SK-N-SH treated with all-trans-retinoic acid at 6 μM for 48 hours (cell line): ENCODE data around the gene YWHAE.
"Not testable (repeated sequence)": the region's sequence is repeated elsewhere in the genome, so short reads cannot be mapped to it uniquely, and the experiment has no call there.

Experiments used
- ATAC-seq: fragments of 200-7000 bp; cut with Tn5 transposase; 3 replicates; pipeline ENCODE4 v1.9.1; 2020; ENCODE audit warnings: mild to moderate bottlenecking, moderate library complexity
- BACH2 ChIP-seq: fragments of 250-450 bp; sonication (Bioruptor Pico); IDR thresholded peaks from 2 replicates; pipeline ENCODE4 v1.9.0; 2021; ENCODE audit warnings: mild to moderate bottlenecking, borderline replicate concordance
- CSRNP3 ChIP-seq: fragments of 250-450 bp; sonication (Bioruptor Pico); IDR thresholded peaks from 2 replicates; pipeline ENCODE4 v1.5.1; 2021; ENCODE audit warnings: mild to moderate bottlenecking, moderate library complexity
- ISL1 ChIP-seq: fragments of 250-450 bp; sonication (Bioruptor Pico); IDR thresholded peaks from 2 replicates; pipeline ENCODE4 v2.1.2; 2022; ENCODE audit warnings: mild to moderate bottlenecking, moderate library complexity
- POU6F1 ChIP-seq: fragments of 250-450 bp; sonication (Bioruptor Pico); IDR thresholded peaks from 2 replicates; pipeline ENCODE4 v1.8.0; 2021; ENCODE audit warnings: low read depth, mild to moderate bottlenecking, moderate library complexity, borderline replicate concordance
- PPARA ChIP-seq: fragments of 250-450 bp; sonication (Bioruptor Pico); IDR thresholded peaks from 2 replicates; pipeline ENCODE4 v1.5.0; 2020; ENCODE audit warnings: mild to moderate bottlenecking, borderline replicate concordance
- SNAI2 ChIP-seq: fragments of 250-450 bp; sonication (Bioruptor Pico); IDR thresholded peaks from 2 replicates; pipeline ENCODE4 v1.5.0; 2020; ENCODE audit warnings: mild to moderate bottlenecking, moderate library complexity
- TOX ChIP-seq: fragments of 250-450 bp; sonication (Bioruptor Pico); IDR thresholded peaks from 2 replicates; pipeline ENCODE4 v1.8.0; 2021; ENCODE audit warnings: mild to moderate bottlenecking, moderate library complexity, borderline replicate concordance
- TSHZ2 ChIP-seq: fragments of 250-450 bp; sonication (Bioruptor Pico); IDR thresholded peaks from 2 replicates; pipeline ENCODE4 v1.5.0; 2020; ENCODE audit warnings: mild to moderate bottlenecking, moderate library complexity
- ZC3H10 ChIP-seq: fragments of 250-450 bp; sonication (Bioruptor Pico); IDR thresholded peaks from 2 replicates; pipeline ENCODE4 v1.5.1; 2021; ENCODE audit warnings: mild to moderate bottlenecking, moderate library complexity
- ZFP3 ChIP-seq: fragments of 250-450 bp; sonication (Bioruptor Pico); IDR thresholded peaks from 2 replicates; pipeline ENCODE4 v1.5.0; 2020; ENCODE audit warnings: mild to moderate bottlenecking, moderate library complexity
- ZFP30 ChIP-seq: fragments of 450-650 bp; formaldehyde crosslinking; IDR thresholded peaks from 2 replicates; pipeline ENCODE4 v1.5.0; 2022; ENCODE audit warnings: mild to moderate bottlenecking, moderate library complexity
- ZNF8 ChIP-seq: fragments of 450-650 bp; formaldehyde crosslinking; IDR thresholded peaks from 2 replicates; pipeline ENCODE4 v1.5.0; 2020; ENCODE audit warnings: mild to moderate bottlenecking, moderate library complexity

YWHAE gene

GRCh38 chr17:1391577-1391976 is 8.4 kb downstream of the YWHAE start:
- no peak for ATAC-seq
- TF ChIP-seq TSHZ2 (CRISPR knock-in tag) (no peak), CSRNP3 (CRISPR knock-in tag) (no peak)

- peak; percentile 15 for ATAC-seq
- TF ChIP-seq ZFP30 (CRISPR knock-in tag) (no peak), TOX (CRISPR knock-in tag) (no peak), ZC3H10 (CRISPR knock-in tag) (no peak), PPARA (CRISPR knock-in tag) (no peak), ISL1 (CRISPR knock-in tag) (peak; percentile 56), TSHZ2 (CRISPR knock-in tag) (0 out of 2 replicates have a peak, but pooled peaks have one; percentile 30)
- TF ChIP-seq, all 23 proteins: peak for 2
These were observed 9.3 kb downstream of the YWHAE start for GRCh38 chr17:1390432-1391367.

- not testable (repeated sequence) for ATAC-seq
These were observed 12.4 kb downstream of the YWHAE start for GRCh38 chr17:1387490-1388227.

- ATAC-seq, result not testable (repeated sequence)
These were observed 13.3 kb downstream of the YWHAE start for GRCh38 chr17:1386675-1387190.

- TF ChIP-seq SNAI2 (no peak), CSRNP3 (CRISPR knock-in tag) (no peak), ZNF8 (no peak), ZFP3 (CRISPR knock-in tag) (no peak), BACH2 (CRISPR knock-in tag) (no peak), ZC3H10 (CRISPR knock-in tag) (no peak), PPARA (CRISPR knock-in tag) (no peak), POU6F1 (CRISPR knock-in tag) (no peak)
- ATAC-seq, result no peak
These were observed 13.8 kb downstream of the YWHAE start for GRCh38 chr17:1386265-1386664.
